Fibroblast of lung (primary cell): ENCODE data around the gene ZNF697. TPM values are rescaled to one million over a fixed set of nuclear protein-coding genes. Genes with fewer than 3 reads are reported as not detected.

ENCODE experiments used
- DNase-seq, 2 donors: peaks; one replicate each; pipeline versions ENCODE4 v3.0.0 to v3.0.0-alpha.2; 2010; ENCODE audit warnings: low read depth in 2 of 2
- H2AFZ ChIP-seq: 2 replicates; pipeline ENCODE4 v1.5.1; 2012; ENCODE audit warnings: low read length, control low read depth, inconsistent platforms
- H3K27ac ChIP-seq: 2 replicates; pipeline ENCODE4 v1.5.1; 2011; ENCODE audit warnings: low read length, control low read depth; ENCODE audit not compliant: insufficient read depth
- H3K27me3 ChIP-seq: 2 replicates; pipeline ENCODE4 v1.5.1; 2011; ENCODE audit warnings: mild to moderate bottlenecking, low read length; ENCODE audit not compliant: control insufficient read depth, insufficient read depth
- H3K36me3 ChIP-seq: 2 replicates; pipeline ENCODE4 v1.5.1; 2011; ENCODE audit warnings: low read length; ENCODE audit not compliant: control insufficient read depth, insufficient read depth
- H3K4me1 ChIP-seq: 2 replicates; pipeline ENCODE4 v1.5.1; 2011; ENCODE audit warnings: low read length; ENCODE audit not compliant: control insufficient read depth, insufficient read depth; ENCODE audit errors: extremely low read depth
- H3K4me2 ChIP-seq: 2 replicates; pipeline ENCODE4 v1.5.1; 2011; ENCODE audit warnings: low read length, control low read depth; ENCODE audit not compliant: insufficient read depth; ENCODE audit errors: extremely low read depth
- H3K4me3 ChIP-seq, 4 experiments: fragments of 200-600 bp in 1 of 4; sonication (generic) in 1 of 4; replicated peaks in 1 of 4; 2 replicates each; pipeline ENCODE4 v1.5.1; 2011 to 2016; ENCODE audit warnings: low read length in 4 of 4, low read depth in 3 of 4, mild to moderate bottlenecking in 3 of 4, control low read depth in 2 of 4, inconsistent platforms in 1 of 4, mixed read lengths in 1 of 4; ENCODE audit not compliant: insufficient read depth in 1 of 4; ENCODE audit errors: control extremely low read depth in 1 of 4
- H3K79me2 ChIP-seq: 2 replicates; pipeline ENCODE4 v1.5.1; 2012; ENCODE audit warnings: mild to moderate bottlenecking, low read length, inconsistent platforms; ENCODE audit not compliant: control insufficient read depth, insufficient read depth
- H3K9ac ChIP-seq: 2 replicates; pipeline ENCODE4 v1.5.1; 2011; ENCODE audit warnings: mild to moderate bottlenecking, low read length, control low read depth; ENCODE audit not compliant: insufficient read depth
- H3K9me3 ChIP-seq: 2 replicates; pipeline ENCODE4 v1.5.1; 2012; ENCODE audit warnings: low read depth, low read length; ENCODE audit not compliant: control insufficient read depth, insufficient read depth
- H4K20me1 ChIP-seq: 2 replicates; pipeline ENCODE4 v1.5.1; 2011; ENCODE audit warnings: low read length; ENCODE audit not compliant: control insufficient read depth, insufficient read depth; ENCODE audit errors: extremely low read depth
- EZH2 ChIP-seq: IDR thresholded peaks from 2 replicates; pipeline ENCODE4 v1.5.1; 2012; ENCODE audit warnings: low read length, control low read depth, mild to moderate bottlenecking; ENCODE audit errors: missing control alignments
- polyA plus RNA-seq, 2 donors: library from polyadenylated mRNA; depleted of rRNA in 1 of 2; stranded (reverse) in 1 of 2; unstranded in 1 of 2; fragments of >200 nt; gene quantifications; 2 replicates each; pipeline ENCODE4 v1.2.1, GENCODE V29; 2011 to 2012; ENCODE audit warnings: missing spikeins in 1 of 2
- total RNA-seq: library from RNA; depleted of rRNA; stranded (reverse); fragments of >200 nt; gene quantifications from 2 replicates; pipeline ENCODE4 v1.2.1, GENCODE V29; 2014
- TF ChIP-seq, protein P1 (sequence below), 2 donors: IDR thresholded peaks in 1 of 2; conservative IDR thresholded peaks in 1 of 2; 1 replicate in 1 of 2; 2 replicates in 1 of 2; pipeline ENCODE4 v1.5.1; 2011 to 2012; ENCODE audit warnings: low read length in 2 of 2, control low read depth in 1 of 2, inconsistent platforms in 1 of 2, low read depth in 1 of 2, mild to moderate bottlenecking in 1 of 2

The ZNF697 gene
- total and polyA plus RNA-seq, 2 donors (not counting 1 experiment from before 2014, with no cell fraction given) = 9.6 to 23.0 TPM

GRCh38 chr1:119636491-119637089 is 11.5 kb downstream of the ZNF697 start:
- Histone ChIP-seq H3K27me3 (no peaks in the 10 kb centered on the region), H3K4me3 (no peak overlapping the region), H3K9ac (no peak overlapping the region), H3K4me1 (peaks cover 49% of the 10 kb centered on the region), H4K20me1 (no peaks in the 10 kb centered on the region), H3K4me2 (no peak overlapping the region), H3K36me3 (no peaks in the 10 kb centered on the region), H3K79me2 (peaks cover 83% of the 10 kb centered on the region), H3K27ac (peak overlapping the region; percentile 66), H3K9me3 (no peaks in the 10 kb centered on the region), H2AFZ (no peak overlapping the region)
- TF ChIP-seq, protein P1, sequence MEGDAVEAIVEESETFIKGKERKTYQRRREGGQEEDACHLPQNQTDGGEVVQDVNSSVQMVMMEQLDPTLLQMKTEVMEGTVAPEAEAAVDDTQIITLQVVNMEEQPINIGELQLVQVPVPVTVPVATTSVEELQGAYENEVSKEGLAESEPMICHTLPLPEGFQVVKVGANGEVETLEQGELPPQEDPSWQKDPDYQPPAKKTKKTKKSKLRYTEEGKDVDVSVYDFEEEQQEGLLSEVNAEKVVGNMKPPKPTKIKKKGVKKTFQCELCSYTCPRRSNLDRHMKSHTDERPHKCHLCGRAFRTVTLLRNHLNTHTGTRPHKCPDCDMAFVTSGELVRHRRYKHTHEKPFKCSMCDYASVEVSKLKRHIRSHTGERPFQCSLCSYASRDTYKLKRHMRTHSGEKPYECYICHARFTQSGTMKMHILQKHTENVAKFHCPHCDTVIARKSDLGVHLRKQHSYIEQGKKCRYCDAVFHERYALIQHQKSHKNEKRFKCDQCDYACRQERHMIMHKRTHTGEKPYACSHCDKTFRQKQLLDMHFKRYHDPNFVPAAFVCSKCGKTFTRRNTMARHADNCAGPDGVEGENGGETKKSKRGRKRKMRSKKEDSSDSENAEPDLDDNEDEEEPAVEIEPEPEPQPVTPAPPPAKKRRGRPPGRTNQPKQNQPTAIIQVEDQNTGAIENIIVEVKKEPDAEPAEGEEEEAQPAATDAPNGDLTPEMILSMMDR (conservative IDR thresholded peaks at IDR 0.05 in 1 of 2, IDR thresholded peaks at IDR 0.05 in 1 of 2; ENCODE audit: low read depth in 1 of 2, low read length in 2 of 2) = no peak
- no peak for TF ChIP-seq EZH2
- no peak for DNase-seq

DNA sequence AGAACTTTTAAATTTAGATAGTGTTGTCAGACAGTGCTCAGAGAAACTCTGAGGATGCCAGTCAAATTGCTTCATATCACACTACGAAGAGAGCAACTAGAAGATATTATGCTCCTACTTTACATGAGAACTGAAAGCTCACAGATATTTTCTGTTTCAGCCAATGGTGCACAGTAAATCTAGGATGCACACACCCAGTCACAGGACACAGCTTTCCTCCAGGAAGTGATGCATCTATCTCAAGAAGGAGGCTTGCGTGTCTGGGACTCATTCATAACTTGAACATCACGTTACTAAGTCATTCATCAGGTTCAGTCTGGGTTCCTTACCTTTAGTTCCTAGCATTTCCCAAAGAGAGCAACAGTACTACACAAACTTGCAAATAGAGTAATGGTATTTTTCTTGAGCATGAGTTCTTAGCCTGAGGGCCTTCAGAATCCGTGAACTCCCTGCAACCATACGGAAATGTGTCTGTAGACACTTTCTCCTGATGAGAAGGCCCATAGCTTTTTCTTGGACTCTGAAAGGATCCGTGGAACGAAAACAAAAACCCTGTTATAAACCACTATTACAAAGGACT is 12.2 kb downstream of the ZNF697 start:
- H3K36me3 ChIP-seq = no peaks in the 10 kb centered on the region
- H2AFZ ChIP-seq = no peak overlapping the region
- no peaks in the 10 kb centered on the region for H3K9me3 ChIP-seq
- H3K4me3 ChIP-seq = no peak overlapping the region
- no peaks in the 10 kb centered on the region for H4K20me1 ChIP-seq
- peaks cover 54% of the 10 kb centered on the region for H3K4me1 ChIP-seq
- no peak for TF ChIP-seq EZH2
- TF ChIP-seq, protein P1 (conservative IDR thresholded peaks at IDR 0.05 in 1 of 2, IDR thresholded peaks at IDR 0.05 in 1 of 2; ENCODE audit: low read depth in 1 of 2, low read length in 2 of 2) = no peak
- H3K9ac ChIP-seq = no peak overlapping the region
- DNase-seq = peak in 1 of 2 donors; percentile 43
- peak overlapping the region; percentile 66 for H3K27ac ChIP-seq
- no peaks in the 10 kb centered on the region for H3K27me3 ChIP-seq
- H3K79me2 ChIP-seq = peaks cover 82% of the 10 kb centered on the region
- H3K4me2 ChIP-seq = peak overlapping the region; percentile 48

- Histone ChIP-seq H3K36me3 (no peaks in the 10 kb centered on the region), H3K4me1 (peaks cover 51% of the 10 kb centered on the region), H3K27ac (no peak overlapping the region), H4K20me1 (no peaks in the 10 kb centered on the region), H3K9ac (no peak overlapping the region), H2AFZ (no peak overlapping the region), H3K9me3 (no peaks in the 10 kb centered on the region), H3K27me3 (no peaks in the 10 kb centered on the region), H3K4me2 (no peak overlapping the region), H3K79me2 (peaks cover 79% of the 10 kb centered on the region), H3K4me3 (no peak overlapping the region)
- peak in 1 of 2 donors; percentile 50 for DNase-seq
- TF ChIP-seq EZH2 = no peak
- TF ChIP-seq, protein P1 (conservative IDR thresholded peaks at IDR 0.05 in 1 of 2, IDR thresholded peaks at IDR 0.05 in 1 of 2; ENCODE audit: low read depth in 1 of 2, low read length in 2 of 2) = no peak
Measured at GRCh38 chr1:119634016-119634415, 14.1 kb downstream of the ZNF697 start.
